ENCODE results near the gene CA10.

The CA10 gene

DNA sequence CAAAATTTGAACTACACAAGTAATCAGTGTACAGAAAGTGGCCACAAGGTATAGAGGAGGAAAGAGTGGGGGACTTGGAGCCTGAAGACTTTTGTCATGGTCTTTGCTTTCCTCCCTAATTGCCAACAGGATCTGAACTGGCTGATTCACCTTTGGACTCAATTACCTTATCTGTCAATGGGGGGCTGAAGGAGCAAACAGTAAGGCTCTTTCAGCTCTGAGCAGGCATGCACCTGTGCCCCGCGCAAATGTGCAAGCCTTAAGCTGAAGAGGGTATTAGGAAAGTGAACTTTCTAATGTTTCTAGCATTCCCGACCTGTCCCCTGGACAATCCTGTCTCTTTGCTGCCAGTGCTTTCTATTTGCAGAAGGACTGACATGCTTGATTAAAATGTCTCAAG is 302.7 kb downstream of the CA10 start:
- DNase-seq: no peak

DNA sequence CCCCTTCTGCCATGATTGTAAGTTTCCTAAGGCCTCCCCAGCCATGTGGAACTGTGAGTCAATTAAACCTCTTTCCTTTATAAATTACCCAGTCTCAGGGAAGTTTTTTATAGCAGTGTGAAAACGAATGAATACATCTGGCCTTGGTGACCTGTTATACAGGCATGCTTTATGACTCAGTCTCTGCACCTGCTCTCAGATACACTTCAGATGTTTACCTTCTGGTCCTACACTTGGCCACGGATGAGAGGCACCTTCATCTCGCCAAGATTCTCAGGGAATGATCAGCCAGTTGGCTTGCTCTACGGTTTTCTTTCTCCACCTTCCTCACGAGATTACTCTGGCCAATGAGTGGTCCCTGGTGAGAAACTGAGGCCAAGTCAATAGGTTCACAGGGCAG is 304.7 kb downstream of the CA10 start:
- DNase-seq: no peak

DNA sequence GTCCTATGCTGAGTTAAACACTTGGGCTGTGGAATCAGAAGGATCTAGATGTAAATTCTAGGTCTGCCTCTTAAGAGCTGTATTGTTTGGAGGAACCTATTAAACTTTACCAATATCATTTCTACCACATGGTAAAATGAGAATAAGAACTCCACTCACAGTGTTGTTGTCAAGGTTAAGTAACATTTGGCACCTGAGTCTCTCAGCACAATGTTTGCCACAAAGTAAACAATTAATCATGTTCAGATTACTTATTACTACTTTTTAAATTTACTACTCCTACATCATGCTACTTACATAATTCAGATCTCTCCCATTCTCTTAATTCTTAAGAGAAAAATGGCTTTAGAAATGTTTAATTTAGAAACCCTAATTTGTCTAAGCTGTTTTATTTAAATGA is 305.9 kb downstream of the CA10 start:
- no peak for DNase-seq

DNA sequence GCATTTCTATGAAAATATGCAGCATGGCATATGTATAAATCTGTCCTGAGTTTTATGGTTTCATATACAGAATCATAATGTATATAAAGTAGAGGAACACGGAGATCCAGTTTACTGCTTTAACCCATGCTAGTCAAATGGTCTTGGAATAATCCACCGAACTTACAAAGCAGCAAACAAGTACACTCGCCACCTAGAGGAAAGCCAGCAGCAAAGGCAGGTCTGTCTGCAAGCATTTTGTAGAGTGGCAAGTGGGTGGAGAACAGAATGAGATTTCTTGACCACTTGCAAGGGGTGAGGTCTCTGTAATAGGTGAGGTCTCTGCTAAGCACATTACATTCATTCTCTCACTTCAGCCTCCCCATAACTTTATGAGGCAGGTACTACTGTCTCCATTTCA is 308.3 kb downstream of the CA10 start:
- no peak for DNase-seq

DNA sequence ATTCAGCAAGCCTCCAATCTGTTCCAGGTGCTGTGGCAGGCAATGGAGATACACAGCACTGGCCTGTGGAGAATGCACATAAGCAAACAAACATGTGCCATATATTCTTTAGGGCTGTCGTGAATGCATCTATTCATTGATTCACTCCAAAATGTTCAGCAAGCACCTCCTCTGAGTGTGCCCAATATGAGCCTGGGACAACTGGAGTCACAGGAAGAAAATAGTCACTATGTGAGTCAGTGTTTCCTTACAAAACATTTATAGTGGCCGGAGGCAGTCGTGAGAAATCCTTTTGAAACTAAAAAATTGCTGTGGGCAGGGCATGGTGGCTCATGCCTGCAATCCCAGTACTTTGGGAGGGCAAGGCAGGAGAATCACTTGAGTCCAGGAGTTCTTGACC is 310.1 kb downstream of the CA10 start:
- no peak for DNase-seq

DNA sequence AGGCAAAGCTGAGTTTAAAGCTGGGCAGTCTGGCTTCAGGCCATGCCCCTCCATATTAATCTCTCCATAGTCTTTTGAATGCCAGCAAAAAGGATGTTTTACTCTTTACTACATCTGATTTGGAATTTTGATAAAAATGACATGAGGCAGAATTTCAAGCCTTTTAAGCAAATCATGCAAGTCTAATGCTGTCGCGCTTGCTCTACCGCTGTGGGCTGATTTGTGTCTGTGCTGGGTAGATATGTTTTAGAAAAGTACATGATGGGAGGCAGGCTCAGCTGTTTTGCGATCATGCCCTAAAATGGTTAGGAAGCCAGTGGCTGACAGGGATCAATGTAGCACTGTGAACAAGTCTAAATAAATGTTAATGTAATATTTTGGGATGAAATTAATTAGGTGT is 311.9 kb downstream of the CA10 start:
- DNase-seq: no peak

DNA sequence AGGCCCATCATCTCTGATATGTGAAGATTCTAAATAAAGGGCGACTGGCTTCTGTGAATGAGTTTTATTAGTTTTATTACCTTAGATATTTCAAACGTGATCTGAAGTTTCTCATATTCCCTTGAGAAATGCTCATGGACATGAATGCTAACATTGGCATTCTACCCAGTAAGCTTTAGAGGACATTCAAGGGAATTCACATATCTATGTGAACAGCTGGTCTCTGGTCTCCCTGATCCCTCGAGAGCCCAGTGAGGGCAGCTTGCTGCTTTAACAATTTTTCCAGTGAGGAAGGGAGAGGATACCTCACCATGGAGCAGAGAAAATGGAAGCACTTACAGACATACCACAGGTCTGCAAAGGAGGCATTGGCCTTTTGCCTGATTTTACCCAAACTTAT is 312.7 kb downstream of the CA10 start:
- no peak for DNase-seq

DNA sequence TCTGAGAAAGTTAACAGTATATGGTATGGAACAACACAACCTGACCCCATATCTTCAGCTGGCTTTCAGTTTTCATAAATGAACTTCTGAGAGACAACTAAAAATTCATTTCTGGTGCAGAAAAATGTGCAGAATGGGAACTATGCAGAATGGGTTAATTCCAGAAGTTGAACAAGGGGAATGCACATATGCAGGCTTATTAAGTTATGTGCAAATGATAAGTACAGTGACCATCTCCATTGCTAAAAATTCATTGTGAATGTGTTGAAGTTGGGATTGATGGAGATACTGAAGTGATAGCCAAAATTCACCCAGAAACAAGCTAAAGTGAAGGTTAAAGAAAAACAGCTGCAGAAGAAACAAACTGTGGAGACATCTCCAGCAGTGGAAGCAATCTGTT is 315.8 kb downstream of the CA10 start:
- no peak for DNase-seq

DNA sequence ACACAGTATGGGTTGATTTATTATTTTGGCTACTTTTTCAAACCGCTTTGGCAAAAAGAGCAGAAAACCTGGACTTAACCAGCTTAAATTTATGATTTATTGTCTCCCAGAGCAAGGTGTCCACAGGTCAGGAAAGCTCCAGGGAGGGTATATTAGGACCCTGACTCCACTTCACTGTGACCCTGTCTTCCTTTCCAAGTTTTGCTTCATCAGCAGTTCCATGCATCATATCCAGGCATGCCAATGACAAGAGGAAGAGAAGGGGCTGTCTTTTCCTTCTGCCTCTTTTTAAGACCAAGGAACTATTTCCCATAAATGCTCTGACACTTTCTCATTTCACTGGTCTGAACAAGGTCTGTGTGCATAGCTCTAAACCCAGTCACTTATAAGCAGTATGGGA is 316.8 kb downstream of the CA10 start:
- DNase-seq: no peak

DNA sequence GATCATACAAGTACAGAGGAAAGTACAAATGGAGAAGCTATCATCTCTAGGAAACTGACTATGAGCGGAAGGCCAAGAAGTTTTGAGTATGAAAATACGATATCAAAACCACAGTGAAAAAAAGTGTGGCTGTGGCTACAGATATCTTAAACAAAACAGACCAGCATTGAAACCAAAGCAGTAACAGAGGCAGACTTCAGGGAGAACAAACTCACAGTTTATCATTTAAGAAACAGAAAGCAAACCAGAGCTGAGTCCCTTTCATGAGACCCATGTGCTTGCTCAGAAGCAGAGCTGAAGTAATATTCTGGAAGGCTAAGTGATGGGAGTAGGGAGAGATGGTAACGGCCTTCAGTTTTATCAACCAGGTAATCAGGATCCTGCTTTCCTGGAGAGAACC is 317.8 kb downstream of the CA10 start:
- DNase-seq: no peak

DNA sequence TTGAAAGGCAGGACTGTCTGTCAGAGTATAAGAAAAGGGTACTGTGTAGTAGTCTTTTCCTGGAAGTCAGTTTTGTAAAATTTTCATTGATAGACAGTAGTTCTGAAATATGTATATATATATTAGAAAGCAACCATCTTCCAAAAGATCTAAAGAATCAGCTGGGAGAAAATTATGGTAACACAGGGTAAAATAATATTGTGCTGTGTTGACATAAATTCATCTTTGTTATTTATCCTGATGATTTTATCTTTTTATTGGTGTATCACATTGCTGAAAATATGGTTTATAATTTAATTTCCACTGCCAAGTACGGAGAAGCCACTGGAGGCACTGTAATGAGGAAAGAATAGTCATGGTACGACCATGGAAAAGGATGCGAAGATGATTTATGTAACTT is 324.9 kb downstream of the CA10 start:
- no peak for DNase-seq

DNA sequence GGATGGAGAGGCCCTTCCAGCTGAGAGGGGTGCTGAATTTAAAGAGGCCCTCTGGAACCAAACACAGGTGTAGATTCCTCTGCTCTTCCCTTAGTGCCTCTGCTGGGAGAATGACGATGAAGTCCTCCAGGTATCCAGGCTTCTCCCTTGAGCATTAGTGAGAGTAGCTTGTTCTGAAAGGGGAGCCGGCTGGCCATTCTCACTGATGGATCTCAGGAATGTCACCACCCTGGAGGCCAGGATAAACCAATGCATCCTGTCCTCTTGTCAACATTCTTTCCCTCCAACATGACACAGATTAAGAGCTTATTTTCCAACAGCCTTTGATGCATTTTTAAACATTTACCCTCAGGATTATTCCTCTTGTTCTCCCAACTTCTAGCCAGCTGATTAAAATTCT is 325.5 kb downstream of the CA10 start:
- no peak for DNase-seq

DNA sequence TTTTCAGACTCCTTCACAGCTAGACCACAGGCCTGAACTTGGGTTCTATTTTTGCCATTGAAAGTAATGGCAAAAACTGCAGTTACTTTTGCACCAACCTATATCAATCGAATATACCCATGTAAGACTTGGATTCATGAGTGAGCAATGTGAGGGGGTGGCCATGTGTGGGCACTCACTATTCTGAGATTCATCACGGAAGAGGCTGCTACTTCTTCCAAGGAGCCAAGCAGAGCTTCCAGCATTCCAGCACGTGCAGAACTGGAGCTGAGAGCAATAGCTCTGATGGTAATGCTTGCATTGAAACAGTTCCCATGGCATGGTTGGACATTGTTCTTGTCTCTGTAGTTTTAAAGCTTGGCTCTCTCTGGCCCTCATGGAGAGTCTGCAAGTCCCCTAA is 327.6 kb downstream of the CA10 start:
- no peak for DNase-seq

DNA sequence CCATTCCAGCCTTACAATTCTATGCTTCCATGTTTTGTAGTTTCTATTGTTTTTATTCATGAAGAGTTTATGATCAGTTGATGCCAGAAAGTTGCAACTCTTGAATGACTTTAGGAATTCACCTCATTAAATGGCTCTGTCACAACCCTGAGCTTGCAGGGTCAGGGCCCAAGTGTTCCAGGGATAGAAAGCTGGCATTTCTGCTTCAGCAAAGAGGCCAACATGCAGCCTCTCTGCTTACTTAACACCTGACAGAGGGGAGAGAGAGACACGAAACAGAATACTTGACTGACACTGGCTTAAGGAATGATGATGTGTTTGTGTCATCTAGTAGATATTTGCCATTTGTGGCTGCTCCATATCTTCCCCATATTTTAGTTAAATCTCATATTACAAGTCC is 328.1 kb downstream of the CA10 start:
- no peak for DNase-seq

DNA sequence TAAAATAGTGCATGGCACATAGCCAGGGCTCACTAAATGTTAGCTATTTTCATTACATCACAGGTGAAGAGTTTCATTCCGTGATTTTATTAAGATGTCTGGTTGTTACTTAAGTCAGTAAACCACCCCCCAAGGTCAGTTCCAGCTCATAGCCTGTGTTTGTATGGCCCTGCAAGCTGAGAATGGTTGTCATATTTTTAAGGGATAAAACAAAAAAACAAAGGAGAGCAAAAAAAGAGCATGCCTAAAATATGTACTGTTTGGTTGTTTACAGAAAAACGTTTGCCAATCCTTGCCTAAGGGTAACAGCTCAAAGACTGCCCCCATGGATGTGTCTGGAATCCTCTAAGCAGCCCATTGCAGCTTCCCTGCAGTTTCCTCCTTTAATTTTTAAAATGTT is 329.6 kb downstream of the CA10 start:
- DNase-seq: no peak

DNA sequence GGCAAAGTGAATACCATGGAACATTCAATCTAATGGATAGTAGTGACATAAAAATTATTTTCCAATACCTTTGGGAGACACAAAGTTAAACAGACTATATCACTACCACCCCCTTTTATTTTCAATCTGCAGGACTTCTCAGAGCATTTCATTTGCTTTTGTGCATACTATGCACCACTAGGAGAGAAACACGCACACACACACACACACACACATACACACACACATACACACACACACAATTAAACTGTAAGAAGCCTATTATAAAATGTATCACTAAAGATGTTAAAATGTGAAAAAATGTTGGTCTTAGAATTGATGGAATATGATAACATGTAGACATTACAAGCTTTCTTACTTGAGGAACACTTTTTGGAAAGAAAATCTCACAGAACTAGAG is 331.4 kb downstream of the CA10 start:
- DNase-seq: no peak

DNA sequence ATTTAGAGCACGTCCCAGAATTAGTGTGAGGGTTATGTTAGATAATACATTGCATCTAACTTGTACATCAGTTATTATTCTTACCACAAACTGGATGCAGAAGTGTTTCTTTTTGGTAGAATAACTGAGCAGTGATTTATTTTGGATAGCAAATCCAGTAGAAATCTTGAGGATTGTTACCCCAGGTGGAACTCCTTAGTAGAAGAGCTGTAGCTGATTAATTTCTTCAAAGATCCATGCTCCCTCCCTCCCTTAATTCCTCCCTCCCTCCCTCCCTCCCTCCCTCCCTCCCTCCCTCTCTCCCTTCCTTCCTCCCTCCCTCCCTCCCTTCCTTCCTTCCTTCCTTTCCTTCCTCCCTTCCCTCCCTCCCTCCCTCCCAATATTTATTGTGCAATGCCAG is 337.7 kb downstream of the CA10 start:
- DNase-seq: no peak

DNA sequence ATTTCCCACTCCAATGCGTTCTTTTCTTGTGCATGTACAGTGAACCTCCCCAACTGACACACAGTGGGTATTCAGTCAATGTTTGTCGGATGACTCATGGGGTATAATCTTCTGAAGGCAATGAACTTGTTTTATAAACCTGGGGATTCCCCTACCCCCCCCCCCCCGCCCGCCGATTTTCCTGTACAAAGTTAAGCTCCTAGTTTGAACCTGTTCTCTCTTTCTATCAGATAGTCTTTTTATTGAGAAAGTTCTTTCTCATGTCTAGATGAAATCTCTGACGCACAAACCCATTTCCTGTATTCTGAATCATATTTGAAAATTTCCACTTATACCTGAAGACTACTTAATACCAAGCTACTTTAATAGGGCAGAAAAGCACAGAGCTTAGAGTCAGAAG is 338.3 kb downstream of the CA10 start:
- no peak for DNase-seq

DNA sequence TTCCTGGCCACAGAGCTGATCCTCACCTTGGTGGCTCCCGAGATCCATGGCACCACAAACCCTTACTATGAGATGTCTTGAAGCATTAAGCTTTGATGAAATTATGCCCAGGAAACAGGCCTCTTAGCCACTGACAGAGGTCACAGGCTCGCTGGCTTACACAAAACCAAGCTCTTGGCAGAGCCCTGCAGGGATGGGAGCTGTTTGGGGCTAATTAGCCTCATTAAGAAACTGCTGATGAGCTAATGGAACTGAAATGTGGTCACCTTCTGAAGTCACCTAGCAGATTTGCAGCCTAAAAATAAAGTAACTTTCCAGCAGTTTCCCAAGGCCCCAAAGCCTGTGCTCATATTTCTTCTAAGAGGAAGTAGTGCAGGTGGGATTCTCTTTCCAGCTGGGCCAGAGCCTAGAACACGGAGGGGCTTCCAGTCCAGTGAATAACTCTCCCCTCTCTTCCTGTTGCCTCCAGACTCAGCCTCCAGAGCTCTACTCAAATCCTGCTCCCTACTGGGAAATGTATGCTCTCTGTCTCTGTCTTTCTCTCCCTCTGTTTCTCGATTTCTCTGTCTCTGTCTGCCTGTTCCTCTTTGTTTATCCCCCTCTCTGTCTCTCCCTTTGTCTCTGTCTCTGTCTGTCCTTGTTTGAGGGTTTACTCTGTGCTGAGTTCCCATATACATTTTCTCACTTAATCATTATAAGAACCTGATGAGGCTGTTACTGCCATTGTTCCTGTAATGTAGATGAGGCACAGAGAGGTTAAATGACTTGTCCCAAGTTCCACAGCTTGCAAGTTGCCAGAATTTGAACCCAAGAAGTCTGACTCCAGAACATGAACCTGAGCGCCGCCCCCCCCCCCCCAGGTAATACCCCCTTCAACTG is 338.9 kb downstream of the CA10 start:
- no peak for DNase-seq

DNA sequence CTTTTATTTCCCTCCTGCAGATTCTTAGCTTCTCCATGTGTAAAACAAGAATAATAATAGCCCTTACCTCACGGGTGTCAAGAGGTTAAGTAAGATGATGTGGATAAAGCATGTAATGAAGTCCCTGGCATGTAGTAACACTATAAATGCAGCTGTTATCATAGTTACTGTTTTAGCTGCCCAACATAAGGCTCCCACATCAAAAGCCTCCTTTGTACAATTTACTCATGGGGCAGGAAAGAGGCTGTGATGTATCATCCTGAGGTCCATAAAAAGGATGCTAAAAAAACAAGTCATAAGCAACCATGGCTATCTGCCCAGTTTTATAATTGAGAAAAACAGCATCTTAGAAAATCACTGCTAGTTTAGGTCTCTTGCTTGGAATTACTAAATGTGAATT is 339.7 kb downstream of the CA10 start:
- no peak for DNase-seq

DNA sequence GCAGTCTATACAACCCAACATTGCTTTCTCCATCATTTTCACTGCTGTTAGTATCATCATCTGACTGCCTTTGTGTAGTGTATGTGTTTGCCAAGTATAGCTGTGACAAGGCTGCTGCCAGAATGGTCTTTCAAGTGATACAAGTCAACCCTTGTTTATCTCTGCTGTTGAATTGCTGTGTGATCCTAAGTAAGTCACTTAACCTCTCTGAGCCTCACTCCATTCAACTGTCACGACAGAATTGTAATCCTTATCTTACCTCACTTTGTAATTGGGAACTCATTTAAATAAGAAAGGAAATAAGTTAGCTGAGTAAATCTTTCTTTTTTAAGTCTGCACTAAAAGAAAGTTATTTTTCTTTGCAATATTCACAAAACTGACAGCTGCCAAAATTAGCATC is 340.6 kb downstream of the CA10 start:
- DNase-seq: no peak

DNA sequence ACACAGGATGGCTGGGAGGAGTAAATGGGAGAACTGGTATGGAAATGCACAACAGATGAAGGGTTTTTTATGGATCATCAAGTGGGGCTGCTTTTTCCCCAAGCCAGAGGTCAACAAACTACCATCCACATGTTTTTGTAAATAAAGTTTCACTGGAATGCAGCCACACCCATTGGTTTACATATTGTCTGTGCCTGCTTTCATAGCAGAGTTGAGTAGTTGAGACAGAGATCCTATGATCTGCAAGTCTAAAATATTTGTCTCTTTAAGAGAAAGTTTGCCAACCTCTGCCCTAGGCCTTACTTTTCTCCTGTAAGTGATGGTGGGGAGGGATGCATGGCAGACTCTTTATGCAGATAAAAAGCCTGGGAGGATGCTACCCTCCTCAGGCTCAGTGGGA is 341.4 kb downstream of the CA10 start:
- no peak for DNase-seq

DNA sequence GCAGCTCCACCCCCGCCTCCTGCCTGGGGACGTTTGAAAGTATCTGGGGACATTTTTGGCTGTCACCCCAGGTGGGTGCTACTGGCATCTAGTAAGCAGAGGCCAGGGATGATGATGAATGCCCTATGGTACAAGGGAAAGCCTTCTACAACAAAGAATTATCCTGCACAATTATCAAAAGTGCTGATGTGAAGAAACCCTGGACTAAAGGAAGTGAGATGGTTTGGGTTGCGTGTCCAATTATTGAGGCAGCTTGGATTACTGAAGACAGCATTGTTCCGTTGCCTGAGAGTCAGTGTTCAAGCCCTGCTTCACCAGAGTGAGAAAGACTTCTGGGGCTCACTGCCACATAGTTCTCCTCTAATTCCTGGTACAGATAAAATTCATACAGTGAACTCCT is 343.4 kb downstream of the CA10 start:
- DNase-seq: no peak

DNA sequence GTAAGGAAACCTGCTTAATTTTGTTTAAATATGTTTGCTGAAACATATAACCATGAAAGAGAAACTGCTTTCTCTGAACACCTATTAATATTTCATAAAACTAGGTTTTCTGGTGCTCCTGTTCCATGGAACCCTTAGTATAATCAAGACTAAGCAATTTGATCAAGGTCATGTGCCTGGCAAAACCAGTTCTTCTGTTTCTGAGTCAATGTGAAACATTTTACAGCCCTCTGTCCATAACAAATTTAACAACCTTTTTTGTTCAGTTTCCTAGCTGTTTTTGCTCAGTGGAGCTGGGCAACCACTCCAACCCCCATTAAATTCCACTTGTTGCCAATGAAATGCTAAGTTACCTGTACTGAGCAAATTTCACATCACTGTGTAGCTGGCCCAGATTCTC is 344.0 kb downstream of the CA10 start:
- DNase-seq: no peak

DNA sequence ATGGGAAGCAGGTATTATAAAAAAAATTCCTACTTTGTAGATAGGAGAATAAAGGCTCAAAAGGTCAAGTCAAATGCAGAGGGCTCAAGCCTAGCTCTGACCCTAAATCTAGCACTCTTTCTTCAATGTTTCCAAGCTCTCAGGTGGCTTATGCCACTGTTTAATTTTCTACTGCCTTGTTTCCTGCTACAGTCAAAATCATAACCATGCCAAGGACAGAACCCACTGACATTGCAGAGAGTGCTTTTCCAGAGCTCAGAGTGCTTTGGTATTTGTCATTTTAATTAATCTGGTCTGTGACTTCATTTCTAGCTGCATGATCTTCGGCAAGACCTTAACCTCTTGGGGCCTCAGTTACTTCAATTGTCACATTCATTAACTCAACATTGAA is 344.7 kb downstream of the CA10 start:
- DNase-seq: no peak
